ENCODE data around the gene RNF115.

GRCh38 chr1:145782272-145783099 lies 41.4 kb downstream of the RNF115 start:
- TF ChIP-seq POLR2AphosphoS5 (IDR thresholded peaks at IDR 0.05) (no peak), CTCF (IDR thresholded peaks at IDR 0.05) (no peak), POLR2A (IDR thresholded peaks at IDR 0.05) (no peak), EP300 (IDR thresholded peaks at IDR 0.05) (no peak)
